Activated T-cell treated with anti-CD3 and anti-CD28 coated beads for 24 hours (primary cell): ENCODE measurements around the gene DCTN2.
"Not testable (repeated sequence)": the region's sequence is repeated elsewhere in the genome, so short reads cannot be mapped to it uniquely, and the experiment has no call there.

ENCODE experiments used
- DNase-seq: peaks from one replicate; pipeline ENCODE4 v3.0.0-alpha.2; 2020; ENCODE audit warnings: low read depth

Gene DCTN2

DNA sequence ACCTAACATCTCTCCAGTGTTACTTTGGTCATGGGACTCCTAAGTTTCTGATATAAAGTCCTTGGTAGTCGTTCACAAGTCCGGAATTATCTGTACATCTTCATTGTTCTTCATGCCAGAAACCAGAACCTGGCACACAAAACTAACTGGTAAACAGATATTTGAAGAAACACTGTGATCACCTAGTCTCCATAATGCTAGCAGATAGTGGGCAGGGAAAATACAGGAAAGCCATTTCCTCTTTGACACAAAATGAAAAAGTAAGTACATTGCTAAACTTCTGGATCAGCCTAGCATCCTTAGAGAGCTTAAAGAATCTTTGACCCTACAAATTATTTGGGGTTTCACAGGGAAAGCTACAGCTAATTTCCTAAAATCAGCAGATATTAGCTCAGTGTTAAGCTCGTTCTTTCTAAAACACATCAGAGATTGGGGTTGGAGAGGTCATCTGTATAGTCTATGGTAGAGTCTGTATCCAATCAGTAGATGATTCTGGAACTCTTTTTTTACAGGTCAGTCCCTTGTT is 31.5 kb downstream of the DCTN2 start:
- no peak for DNase-seq

DNA sequence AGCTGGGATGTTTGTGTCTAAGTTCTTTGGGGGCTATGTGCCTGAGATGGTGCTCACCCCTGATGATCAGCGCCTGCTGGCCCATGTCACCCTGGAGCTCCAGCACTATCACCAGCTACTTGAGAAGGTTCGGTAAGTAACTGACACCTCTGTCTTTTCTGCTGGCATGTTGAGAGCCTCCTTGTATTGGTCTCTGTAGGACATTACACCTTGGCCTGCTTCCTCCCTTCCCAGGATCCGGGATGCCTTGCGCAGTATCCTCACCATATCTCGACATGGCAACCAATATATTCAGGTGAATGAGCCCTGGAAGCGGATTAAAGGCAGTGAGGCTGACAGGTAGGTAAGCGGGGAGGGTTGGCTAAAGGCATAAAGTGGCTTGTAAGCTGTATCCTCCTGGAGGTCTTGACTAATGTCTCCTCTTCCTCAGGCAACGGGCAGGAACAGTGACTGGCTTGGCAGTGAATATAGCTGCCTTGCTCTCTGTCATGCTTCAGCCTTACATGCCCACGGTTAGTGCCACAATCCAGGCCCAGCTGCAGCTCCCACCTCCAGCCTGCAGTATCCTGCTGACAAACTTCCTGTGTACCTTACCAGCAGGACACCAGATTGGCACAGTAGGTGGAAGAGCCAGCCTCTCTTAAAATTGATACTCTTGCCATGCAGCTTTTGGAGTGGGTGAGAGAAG is 32.1 kb downstream of the DCTN2 start:
- DNase-seq: no peak

DNA sequence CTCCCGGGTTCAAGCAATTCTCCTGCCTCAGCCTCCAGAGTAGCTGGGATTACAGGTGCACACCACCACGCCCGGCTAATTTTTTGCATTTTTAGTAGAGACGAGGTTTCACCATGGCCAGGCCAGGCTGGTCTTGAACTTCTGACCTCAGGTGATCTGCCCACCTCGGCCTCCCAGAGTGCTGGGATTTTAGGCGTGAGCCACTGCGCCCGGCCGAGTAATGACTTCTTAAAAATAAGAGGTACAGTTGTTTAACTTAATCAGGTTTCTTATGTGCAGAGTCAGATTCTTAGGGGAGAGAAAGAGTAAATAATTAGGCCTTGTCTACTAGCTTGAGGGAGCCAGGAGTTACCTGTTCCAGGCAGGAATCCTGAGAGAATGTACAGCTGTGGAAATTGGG is 32.7 kb downstream of the DCTN2 start:
- DNase-seq: not testable (repeated sequence)

DNA sequence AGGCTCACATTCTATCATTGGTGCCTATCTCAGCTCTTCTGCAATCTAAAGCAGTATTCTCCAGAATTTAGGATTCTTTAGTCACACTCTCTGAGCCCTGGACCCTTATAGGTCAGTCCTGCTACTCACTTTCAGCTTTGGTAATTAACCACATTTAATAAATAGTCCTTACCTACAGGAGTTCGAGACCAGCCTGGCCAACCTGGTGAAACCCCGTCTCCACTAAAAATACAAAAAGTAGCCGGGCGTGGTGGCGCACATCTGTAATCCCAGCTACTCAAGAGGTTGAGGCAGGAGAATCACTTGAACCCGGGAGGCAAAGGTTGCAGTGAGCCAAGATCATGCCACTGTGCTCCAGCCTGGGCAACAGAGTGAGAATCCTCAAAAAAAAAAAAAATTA is 33.3 kb downstream of the DCTN2 start:
- not testable (repeated sequence) for DNase-seq

DNA sequence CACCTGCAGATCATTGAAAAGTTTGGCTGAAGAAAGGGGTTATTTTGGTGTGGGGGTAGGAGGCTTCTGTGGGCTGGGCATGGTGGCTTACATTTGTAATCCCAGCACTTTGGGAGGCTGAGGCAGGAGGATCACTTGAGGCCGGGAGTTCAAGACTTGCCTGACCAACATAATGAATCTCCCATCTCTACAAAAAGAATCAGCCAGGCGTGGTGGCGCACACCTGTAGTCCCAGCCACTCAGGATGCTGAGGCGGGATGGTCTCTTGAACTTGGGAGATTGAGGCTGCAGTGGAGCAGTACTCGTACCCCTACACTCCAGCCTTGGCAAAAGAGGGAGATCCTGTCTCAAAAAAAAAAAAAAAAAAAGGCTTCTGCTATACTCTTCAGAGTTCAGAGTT is 33.7 kb downstream of the DCTN2 start:
- DNase-seq: no peak

DNA sequence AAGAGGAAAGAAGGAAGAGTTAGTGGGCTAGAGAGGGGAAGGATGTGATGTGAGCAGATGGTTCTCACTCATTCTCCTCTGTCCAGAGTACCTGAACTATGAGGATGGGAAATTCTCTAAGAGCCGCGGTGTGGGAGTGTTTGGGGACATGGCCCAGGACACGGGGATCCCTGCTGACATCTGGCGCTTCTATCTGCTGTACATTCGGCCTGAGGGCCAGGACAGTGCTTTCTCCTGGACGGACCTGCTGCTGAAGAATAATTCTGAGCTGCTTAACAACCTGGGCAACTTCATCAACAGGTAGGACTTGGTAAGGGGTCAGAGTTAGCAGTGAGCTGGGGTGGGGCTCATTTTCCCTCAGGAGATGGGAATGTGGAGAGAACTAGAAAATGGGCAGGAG is 34.3 kb downstream of the DCTN2 start:
- no peak for DNase-seq

DNA sequence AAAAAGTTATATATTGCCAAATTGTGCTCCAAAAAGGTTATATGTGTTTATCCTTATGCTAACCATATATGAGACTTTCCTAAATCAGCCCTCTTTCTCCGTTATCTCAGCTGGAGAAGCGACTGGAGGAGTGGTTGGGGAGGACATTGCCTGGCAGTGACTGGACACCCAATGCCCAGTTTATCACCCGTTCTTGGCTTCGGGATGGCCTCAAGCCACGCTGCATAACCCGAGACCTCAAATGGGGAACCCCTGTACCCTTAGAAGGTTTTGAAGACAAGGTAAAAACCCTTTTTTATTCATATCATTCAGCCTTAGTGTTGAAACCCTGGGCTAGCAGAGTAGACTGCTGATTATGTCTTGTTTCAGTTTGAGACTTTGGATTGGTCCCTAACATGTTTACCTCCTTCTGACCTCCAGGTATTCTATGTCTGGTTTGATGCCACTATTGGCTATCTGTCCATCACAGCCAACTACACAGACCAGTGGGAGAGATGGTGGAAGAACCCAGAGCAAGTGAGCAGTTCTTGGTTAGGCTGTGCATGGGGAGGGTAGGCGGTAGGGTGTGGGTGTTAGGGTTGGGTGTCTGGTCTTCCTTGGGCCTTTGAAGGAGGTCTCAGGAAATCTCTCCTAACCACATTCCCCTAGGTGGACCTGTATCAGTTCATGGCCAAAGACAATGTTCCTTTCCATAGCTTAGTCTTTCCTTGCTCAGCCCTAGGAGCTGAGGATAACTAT is 35.2 kb downstream of the DCTN2 start:
- DNase-seq: no peak

DNA sequence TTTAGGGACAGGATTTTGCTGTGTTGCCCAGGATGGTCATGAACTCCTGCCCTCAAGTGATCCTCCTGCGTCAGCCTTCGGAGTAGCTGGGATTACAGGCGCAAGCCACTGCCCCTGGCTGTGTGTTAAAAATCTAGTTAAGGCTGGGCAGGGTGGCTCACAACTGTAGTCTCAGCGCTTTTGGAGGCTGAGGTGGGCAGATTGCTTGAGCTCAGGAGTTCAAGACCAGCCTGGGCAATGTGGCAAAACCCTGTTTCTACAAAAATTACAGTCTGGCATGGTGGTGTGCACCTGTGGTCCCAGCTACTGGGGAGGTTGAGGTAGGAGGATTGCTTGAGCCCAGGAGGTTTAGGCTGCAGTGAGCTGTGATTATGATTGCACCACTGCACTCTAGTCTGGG is 35.8 kb downstream of the DCTN2 start:
- DNase-seq: no peak

DNA sequence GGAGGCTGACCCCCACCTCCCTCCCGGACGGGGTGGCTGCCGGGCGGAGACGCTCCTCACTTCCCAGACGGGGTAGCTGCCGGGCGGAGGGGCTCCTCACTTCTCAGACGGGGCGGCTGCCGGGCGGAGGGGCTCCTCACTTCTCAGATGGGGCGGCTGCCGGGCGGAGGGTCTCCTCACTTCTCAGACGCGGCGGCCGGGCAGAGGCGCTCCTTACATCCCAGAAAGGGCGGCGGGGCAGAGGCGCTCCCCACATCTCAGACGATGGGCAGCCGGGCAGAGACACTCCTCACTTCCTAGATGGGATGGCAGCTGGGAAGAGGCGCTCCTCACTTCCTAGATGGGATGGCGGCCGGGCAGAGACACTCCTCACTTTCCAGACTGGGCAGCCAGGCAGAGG is 39.2 kb downstream of the DCTN2 start:
- DNase-seq: not testable (repeated sequence)

DNA sequence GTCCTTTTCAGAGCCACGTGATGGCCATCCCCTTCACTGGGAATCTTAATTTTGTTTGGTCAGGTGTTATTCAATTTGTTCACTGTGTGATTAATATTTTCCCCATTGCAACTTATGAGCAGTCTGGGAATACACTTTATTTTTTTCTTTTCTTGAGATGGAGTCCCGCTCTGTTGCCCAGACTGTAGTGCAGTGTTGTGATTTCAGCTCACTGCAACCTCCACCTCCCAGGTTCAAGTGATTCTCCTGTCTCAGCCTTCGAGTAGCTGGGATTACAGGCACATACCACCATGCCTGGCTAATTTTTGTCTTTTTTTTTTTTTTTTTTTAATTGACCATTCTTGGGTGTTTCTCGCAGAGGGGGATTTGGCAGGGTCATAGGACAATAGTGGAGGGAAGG is 40.5 kb downstream of the DCTN2 start:
- not testable (repeated sequence) for DNase-seq

DNA sequence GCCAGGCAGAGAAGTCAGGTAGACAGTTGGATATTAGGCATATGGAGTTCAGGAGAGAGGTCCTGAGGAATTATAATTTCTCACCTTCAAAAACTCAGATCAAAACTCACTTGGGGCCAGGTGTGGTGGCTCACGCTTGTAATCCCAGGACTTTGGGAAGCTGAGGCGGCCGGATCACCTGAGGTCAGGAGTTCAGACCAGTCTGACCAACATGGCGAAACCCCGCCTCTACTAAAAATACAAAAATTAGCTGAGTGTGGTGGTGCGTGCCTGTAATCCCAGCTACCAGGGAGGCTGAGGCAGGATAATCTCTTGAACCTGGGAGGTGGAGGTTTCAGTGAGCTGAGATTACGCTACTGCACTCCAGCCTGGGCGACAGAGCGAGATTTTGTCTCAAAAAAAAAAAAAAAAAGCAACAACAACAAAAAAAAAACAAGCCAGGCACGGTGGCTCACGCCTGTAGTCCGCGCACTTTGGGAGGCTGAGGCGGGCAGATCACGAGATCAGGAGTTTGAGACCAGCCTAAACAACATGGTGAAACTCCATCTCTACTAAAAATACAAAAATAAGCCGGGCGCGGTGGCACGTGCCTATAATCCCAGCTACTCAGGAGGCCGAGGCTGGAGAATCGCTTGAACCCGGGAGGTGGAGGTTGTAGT is 44.6 kb downstream of the DCTN2 start:
- not testable (repeated sequence) for DNase-seq

DNA sequence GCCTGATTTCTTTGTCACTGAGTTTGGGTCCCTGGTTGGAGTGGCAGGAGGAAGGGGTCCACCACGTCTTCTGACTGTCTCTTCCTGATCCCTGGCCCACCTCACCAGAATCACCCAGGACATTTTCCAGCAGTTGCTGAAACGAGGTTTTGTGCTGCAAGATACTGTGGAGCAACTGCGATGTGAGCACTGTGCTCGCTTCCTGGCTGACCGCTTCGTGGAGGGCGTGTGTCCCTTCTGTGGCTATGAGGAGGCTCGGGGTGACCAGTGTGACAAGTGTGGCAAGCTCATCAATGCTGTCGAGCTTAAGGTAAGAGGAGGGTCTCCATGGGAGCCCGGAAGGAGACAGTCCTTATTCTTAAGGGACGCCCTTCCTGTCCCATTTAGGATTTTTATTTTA is 46.8 kb downstream of the DCTN2 start:
- DNase-seq: no peak

DNA sequence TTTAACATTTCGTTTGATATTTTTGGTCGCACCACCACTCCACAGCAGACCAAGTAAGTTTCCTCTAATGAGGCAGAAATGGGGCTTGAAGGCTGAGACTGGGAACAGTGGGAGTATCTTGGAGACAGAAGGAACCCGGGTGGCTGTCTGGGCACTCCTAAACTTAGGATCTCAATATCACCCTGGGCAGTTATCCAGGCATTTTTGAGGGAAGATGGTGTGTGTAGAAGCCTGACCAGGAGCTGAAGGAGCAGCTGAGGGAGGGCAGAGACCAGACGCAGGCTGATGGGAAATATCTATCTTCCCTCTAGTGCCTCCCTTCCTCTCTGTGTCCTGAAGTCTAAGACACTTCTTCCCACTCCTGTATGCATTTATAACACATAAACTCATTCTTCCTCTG is 48.4 kb downstream of the DCTN2 start:
- no peak for DNase-seq

DNA sequence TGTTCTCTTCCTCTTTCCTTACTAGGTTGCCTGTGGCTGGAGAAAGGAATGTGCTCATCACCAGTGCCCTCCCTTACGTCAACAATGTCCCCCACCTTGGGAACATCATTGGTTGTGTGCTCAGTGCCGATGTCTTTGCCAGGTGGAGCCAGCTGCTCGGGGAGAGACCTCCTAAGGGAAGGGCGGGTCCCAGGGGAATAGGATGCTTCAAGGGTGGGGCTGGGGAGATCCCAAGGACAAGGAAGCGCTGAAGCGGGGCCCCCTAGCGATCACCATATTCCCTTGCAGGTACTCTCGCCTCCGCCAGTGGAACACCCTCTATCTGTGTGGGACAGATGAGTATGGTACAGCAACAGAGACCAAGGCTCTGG is 48.9 kb downstream of the DCTN2 start:
- DNase-seq: no peak

DNA sequence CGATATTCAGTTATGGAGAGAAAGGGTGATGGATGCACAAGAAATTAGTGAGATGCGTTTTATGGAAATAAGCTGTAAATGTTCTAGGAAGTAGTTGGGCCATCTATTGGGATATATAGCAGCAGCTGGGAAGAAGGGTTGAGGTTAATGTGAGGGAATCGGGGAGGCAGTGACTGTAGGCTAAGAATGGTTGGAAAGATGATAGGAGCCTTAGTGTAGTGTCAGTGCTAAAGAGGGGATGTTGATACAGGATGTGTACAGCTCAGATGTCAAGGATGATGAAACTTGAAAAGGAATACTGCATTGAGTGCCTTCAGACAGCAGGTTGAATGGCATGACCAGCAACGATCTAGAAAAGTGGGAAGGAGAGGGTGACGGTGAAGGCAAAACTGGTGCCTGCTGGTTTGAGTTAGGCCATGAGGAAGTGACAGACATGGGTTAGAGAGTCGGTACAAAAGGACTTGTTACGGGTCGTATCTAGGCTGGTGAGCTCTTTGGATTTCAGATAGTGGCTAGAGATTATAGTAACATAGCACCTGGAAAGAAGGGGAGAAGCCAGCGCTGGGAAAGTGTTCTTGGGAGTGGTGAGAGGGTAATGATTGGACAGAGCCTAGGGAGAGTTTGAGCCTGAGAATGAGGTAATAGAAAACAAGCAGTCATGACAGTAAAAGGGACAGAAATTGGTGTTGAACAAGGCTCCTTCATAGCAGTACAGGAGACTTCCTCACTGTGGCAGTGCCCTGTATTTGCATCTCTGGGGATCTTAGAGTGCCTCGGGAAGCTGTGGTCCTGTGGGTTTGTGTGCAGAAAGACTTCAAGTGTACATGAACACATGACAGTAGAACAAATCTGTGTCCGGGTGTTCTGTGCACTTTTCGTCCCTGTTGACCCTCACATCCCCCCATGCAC is 49.5 kb downstream of the DCTN2 start:
- no peak for DNase-seq

DNA sequence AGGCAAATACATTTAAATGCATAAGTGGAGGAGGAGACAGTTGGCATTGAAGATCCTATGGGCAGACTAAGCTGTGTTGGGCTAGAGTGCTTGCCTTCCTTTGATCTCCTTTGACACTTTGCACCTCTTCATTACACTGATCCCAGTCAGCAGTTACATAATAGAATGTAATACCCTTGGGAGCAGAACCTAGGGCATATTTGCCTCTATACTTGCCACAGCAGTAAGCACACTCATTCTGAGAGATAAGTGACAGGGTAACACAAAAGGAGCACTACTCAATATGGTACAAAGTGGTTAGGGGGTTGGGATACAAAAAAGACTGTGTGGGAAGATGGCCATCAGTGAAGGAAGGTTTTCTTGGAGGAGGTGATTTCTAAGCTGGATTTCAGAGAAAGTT is 50.2 kb downstream of the DCTN2 start:
- DNase-seq: no peak

DNA sequence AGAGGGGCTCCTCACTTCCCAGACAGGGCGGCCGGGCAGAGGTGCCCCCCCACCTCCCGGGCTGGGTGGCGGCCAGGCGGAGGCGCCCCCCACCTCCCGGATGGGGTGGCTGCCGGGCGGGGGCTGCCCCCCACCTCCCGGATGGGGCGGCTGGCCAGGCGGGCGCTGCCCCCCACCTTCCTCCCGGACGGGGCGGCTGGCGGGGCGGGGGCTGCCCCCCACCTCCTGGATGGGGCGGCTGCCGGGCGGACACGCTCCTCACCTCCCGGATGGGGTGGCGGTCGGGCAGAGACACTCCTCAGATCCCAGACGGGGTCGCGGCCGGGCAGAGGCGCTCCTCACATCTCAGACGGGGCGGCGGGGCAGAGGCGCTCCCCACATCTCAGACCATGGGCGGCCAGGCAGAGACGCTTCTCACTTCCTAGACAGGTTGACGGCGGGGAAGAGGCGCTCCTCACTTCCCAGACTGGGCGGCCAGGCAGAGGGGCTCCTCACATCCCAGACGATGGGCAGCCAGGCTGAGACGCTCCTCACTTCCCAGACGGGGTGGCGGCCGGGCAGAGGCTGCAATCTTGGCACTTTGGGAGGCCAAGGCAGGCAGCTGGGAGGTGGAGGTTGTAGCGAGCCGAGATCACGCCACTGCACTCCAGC is 51.8 kb downstream of the DCTN2 start:
- not testable (repeated sequence) for DNase-seq

DNA sequence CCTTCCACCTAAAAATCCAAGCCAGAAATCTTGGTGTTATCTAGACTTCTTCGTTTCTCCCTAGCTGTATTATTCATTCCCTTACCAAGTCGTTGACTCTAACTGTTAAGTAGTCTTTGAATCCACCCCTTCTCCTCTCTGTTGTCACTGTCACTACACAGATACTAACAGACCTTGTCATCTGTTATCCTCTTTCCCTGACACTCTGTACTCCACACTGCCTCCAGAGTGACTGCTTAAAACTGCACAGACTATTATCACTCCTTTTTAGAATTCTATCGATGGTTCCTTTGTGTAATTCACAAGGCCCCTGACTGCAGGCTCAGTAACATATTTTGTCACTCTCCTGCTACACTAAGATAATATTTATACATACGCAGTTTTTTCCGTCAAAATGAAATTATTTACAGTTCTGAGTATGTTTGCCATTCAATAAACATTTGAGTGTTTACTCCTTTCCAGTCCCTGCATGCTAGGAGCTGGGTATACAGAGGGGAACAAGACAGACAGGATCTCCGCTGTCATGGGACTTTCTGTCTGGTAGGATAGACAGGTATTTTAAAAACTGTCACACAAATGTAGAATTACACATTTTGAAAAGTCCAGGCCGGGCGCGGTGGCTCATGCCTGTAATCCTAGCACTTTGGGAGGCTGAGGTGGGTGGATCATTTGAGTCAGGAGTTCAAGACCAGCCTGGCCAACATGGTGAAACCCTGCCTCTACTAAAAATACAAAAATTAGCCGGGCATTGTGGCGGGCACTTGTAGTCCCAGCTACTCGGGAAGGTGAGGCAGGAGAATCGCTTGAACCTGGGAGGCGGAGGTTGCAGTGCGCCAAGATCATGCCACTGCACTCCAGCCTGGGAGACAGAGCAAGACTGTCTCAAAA is 55.4 kb downstream of the DCTN2 start:
- DNase-seq: no peak

DNA sequence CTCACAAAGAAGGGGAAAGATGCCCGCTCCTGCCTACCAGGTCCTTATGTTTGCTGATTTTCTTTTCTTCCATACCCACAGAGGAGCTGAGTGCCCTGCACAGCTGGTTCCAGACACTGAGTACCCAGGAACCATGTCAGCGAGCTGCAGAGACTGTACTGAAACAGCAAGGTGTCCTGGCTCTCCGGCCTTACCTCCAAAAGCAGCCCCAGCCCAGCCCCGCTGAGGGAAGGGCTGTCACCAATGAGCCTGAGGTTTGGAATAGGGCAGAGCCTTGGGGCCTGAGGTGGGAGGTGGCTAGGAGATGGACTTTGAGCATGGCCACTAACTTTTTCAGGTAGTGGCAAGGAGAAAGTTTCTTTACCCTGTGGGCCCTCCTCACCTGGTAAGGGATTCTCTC is 56.9 kb downstream of the DCTN2 start:
- no peak for DNase-seq

DNA sequence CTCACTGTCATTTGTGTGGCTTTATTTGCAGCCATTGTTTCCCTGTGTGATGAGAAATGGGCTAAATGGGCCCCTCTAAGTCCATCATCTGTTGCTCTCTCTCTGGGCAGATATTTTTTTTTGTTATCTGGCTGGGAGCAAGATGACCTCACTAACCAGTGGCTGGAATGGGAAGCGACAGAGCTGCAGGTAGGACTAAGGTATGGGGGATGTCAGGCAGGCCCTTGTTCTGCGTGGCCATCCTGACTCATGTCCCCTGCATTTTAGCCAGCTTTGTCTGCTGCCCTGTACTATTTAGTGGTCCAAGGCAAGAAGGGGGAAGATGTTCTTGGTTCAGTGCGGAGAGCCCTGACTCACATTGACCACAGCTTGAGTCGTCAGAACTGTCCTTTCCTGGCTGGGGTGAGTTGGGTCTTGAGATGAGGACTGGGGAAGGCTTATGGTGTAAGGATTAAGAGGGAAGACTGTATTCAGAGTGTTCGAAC is 57.8 kb downstream of the DCTN2 start:
- DNase-seq: no peak
